GM12875 (cell line): ENCODE data around the gene TPRX1.
"Not testable (repeated sequence)": the region's sequence is repeated elsewhere in the genome, so short reads cannot be mapped to it uniquely, and the experiment has no call there.

Source experiments
- H3K4me3 ChIP-seq: one replicate; pipeline ENCODE4 v1.5.1; 2011; ENCODE audit warnings: low read depth, low read length, control low read depth
- CTCF ChIP-seq: IDR thresholded peaks from 2 replicates; pipeline ENCODE4 v1.5.1; 2011; ENCODE audit warnings: low read depth, mild to moderate bottlenecking, control low read depth, inconsistent platforms, low read length, moderate library complexity, borderline replicate concordance; ENCODE audit not compliant: insufficient read depth

TPRX1 gene

GRCh38 chr19:47776568-47776967 is 27.8 kb downstream of the TPRX1 start:
- TF ChIP-seq CTCF = no peak

GRCh38 chr19:47771291-47771690 is 33.1 kb downstream of the TPRX1 start:
- H3K4me3 ChIP-seq = not testable (repeated sequence)

More at GRCh38 chr19:47776568-47776967, 27.8 kb downstream of the TPRX1 start:
- H3K4me3 ChIP-seq = no peak overlapping the region

GRCh38 chr19:47769534-47769933 is 34.8 kb downstream of the TPRX1 start:
- no peak overlapping the region for H3K4me3 ChIP-seq
- TF ChIP-seq CTCF = no peak

GRCh38 chr19:47768604-47769003 is 35.7 kb downstream of the TPRX1 start:
- TF ChIP-seq CTCF = no peak
- no peak overlapping the region for H3K4me3 ChIP-seq

- TF ChIP-seq CTCF = no peak
- H3K4me3 ChIP-seq = no peak overlapping the region
These were observed 37.0 kb downstream of the TPRX1 start for GRCh38 chr19:47767349-47767748.

- no peak overlapping the region for H3K4me3 ChIP-seq
- TF ChIP-seq CTCF = no peak
These were observed 37.7 kb downstream of the TPRX1 start for GRCh38 chr19:47766670-47767069.

- H3K4me3 ChIP-seq = no peak overlapping the region
- TF ChIP-seq CTCF = no peak
These were observed 38.1 kb downstream of the TPRX1 start for GRCh38 chr19:47766359-47766620.
